ENCODE results near the gene IL20RA. TPM values are rescaled to one million over a fixed set of nuclear protein-coding genes. Genes with fewer than 3 reads are reported as not detected.

IL20RA gene
- total RNA-seq, 1 experiment from 2014 or later = not detected

Other genes starting within 250 kb of the IL20RA start
- 4.6 and 11.4 TPM in 2 replicates for gene PEX7, start 222.4 kb downstream of the IL20RA start, total RNA-seq (2014; rRNA removed; shearing (Covaris generic))
- not detected in 2 replicates for gene SLC35D3, start 122.7 kb downstream of the IL20RA start, total RNA-seq (2014; rRNA removed; shearing (Covaris generic))
- not detected in 2 replicates for gene IL22RA2, start 128.7 kb upstream of the IL20RA start, total RNA-seq (2014; rRNA removed; shearing (Covaris generic))
- 73.6 and 94.4 TPM in 2 replicates for gene IFNGR1, start 174.4 kb upstream of the IL20RA start, total RNA-seq (2014; rRNA removed; shearing (Covaris generic))